KMS-11 (cell line): ENCODE measurements around the gene DHX34.

Experiments used
- H2AFZ ChIP-seq: fragments of 200-600 bp; sonication (generic); 2 replicates; pipeline ENCODE4 v1.6.1; 2016; ENCODE audit warnings: antibody characterized with exemption, mixed run types, low read depth
- H3K27ac ChIP-seq: fragments of 200-600 bp; sonication (generic); 2 replicates; pipeline ENCODE4 v1.6.1; 2016; ENCODE audit warnings: mild to moderate bottlenecking, mixed run types
- H3K27me3 ChIP-seq: fragments of 200-600 bp; sonication (generic); 2 replicates; pipeline ENCODE4 v1.6.1; 2017; ENCODE audit warnings: mild to moderate bottlenecking, low read depth, mixed run types, moderate library complexity; ENCODE audit not compliant: insufficient read depth
- H3K36me3 ChIP-seq: fragments of 200-600 bp; sonication (generic); 2 replicates; pipeline ENCODE4 v1.6.1; 2017; ENCODE audit warnings: mild to moderate bottlenecking, mixed run types; ENCODE audit not compliant: insufficient read depth
- H3K4me1 ChIP-seq: fragments of 200-600 bp; sonication (generic); 2 replicates; pipeline ENCODE4 v1.6.1; 2016; ENCODE audit warnings: mild to moderate bottlenecking, low read depth, mixed run types; ENCODE audit not compliant: poor library complexity, severe bottlenecking
- H3K4me2 ChIP-seq: fragments of 200-600 bp; sonication (generic); 2 replicates; pipeline ENCODE4 v1.7.0; 2016; ENCODE audit warnings: mild to moderate bottlenecking, mixed run types
- H3K4me3 ChIP-seq: fragments of 200-600 bp; sonication (generic); IDR thresholded peaks from 2 replicates; pipeline ENCODE4 v1.6.1; 2017; ENCODE audit warnings: low read depth, low read length, mixed read lengths; ENCODE audit not compliant: insufficient read depth
- H3K79me2 ChIP-seq: fragments of 200-600 bp; sonication (generic); 2 replicates; pipeline ENCODE4 v1.6.1; 2016; ENCODE audit warnings: low read depth, mixed run types; ENCODE audit not compliant: insufficient read depth
- H3K9ac ChIP-seq: fragments of 200-600 bp; sonication (generic); 2 replicates; pipeline ENCODE4 v1.6.1; 2016; ENCODE audit warnings: mild to moderate bottlenecking, mixed run types
- H4K20me1 ChIP-seq: fragments of 200-600 bp; sonication (generic); 2 replicates; pipeline ENCODE4 v1.6.1; 2016; ENCODE audit warnings: mild to moderate bottlenecking, mixed run types; ENCODE audit not compliant: insufficient read depth
- CTCF ChIP-seq: fragments of 200-600 bp; sonication (generic); conservative IDR thresholded peaks from 2 replicates; pipeline ENCODE4 v1.6.1; 2017; ENCODE audit warnings: low read depth, mild to moderate bottlenecking, antibody characterized with exemption, low read length, moderate library complexity, mixed read lengths

The DHX34 gene

GRCh38 chr19:47419030-47419783 lies 70.1 kb downstream of the DHX34 start, which contains the start of gene MEIS3:
MEIS3 (minus strand) TSS chr19:47419527; CDS start chr19:47419081, 446 bp downstream.
- Histone ChIP-seq H3K36me3 (no peaks in the 10 kb centered on the region), H3K27me3 (peaks cover 96% of the 10 kb centered on the region), H3K79me2 (no peaks in the 10 kb centered on the region), H3K4me3 (no peak within 1 kb of the TSS), H4K20me1 (no peaks in the 10 kb centered on the region), H3K4me1 (no peaks in the 10 kb centered on the region), H2AFZ (no peak within 1 kb of the TSS), H3K4me2 (no peak within 1 kb of the TSS), H3K9ac (no peak within 1 kb of the TSS), H3K27ac (no peak within 1 kb of the TSS)
- no peak for TF ChIP-seq CTCF

- TF ChIP-seq CTCF = no peak
Measured at GRCh38 chr19:47419789-47420188, 70.7 kb downstream of the DHX34 start.

GRCh38 chr19:47421244-47421786 lies 72.2 kb downstream of the DHX34 start:
- Histone ChIP-seq H3K27ac (no peak overlapping the region), H3K79me2 (no peaks in the 10 kb centered on the region), H4K20me1 (no peaks in the 10 kb centered on the region), H3K9ac (no peak overlapping the region), H3K4me1 (no peaks in the 10 kb centered on the region), H3K36me3 (no peaks in the 10 kb centered on the region), H3K27me3 (peaks cover 94% of the 10 kb centered on the region), H2AFZ (no peak overlapping the region), H3K4me2 (no peak overlapping the region), H3K4me3 (no peak overlapping the region)
- TF ChIP-seq CTCF = no peak

More at GRCh38 chr19:47419789-47420188, 70.7 kb downstream of the DHX34 start:
- Histone ChIP-seq H3K4me3 (no peak overlapping the region), H3K79me2 (no peaks in the 10 kb centered on the region), H3K36me3 (no peaks in the 10 kb centered on the region), H3K4me2 (no peak overlapping the region), H3K4me1 (no peaks in the 10 kb centered on the region), H3K9ac (no peak overlapping the region), H2AFZ (no peak overlapping the region), H3K27me3 (peaks cover 96% of the 10 kb centered on the region), H3K27ac (no peak overlapping the region), H4K20me1 (no peaks in the 10 kb centered on the region)

DNA sequence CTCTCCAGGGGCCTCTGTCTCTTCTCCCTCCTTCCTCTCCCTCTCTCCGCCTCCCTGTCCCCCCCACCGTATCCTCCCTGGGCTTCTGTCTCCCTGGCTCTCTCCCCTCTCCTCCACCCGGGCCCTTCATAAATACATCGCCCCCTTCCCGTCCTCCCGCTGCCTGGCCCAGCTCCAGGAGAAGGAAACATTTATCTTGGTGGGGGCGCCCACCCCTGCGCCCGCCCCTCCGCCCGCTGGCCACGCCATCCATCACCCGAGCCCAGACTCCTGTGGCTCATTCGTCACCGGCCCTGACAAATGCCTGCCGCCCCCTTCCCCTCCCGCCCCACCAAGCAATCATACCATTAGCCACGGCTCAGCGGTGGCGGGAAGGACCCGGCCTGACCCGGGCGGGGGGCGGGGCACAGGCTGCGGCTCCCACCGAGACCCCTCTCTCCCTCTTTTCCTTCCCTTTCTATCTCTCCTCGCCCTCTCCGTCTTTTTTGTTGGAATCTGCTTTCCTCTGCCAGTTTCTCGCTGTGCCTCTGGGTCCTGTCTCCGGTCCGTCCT lies 72.8 kb downstream of the DHX34 start:
- no peaks in the 10 kb centered on the region for H3K79me2 ChIP-seq
- no peak for TF ChIP-seq CTCF
- no peak overlapping the region for H2AFZ ChIP-seq
- H3K27me3 ChIP-seq = peaks cover 88% of the 10 kb centered on the region
- H3K4me3 ChIP-seq = no peak overlapping the region
- no peaks in the 10 kb centered on the region for H3K4me1 ChIP-seq
- H3K27ac ChIP-seq = no peak overlapping the region
- no peak overlapping the region for H3K9ac ChIP-seq
- H4K20me1 ChIP-seq = no peaks in the 10 kb centered on the region
- H3K4me2 ChIP-seq = no peak overlapping the region
- no peaks in the 10 kb centered on the region for H3K36me3 ChIP-seq
